ENCODE data around the gene GNB1L.

Gene GNB1L, protein sequence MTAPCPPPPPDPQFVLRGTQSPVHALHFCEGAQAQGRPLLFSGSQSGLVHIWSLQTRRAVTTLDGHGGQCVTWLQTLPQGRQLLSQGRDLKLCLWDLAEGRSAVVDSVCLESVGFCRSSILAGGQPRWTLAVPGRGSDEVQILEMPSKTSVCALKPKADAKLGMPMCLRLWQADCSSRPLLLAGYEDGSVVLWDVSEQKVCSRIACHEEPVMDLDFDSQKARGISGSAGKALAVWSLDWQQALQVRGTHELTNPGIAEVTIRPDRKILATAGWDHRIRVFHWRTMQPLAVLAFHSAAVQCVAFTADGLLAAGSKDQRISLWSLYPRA

DNA sequence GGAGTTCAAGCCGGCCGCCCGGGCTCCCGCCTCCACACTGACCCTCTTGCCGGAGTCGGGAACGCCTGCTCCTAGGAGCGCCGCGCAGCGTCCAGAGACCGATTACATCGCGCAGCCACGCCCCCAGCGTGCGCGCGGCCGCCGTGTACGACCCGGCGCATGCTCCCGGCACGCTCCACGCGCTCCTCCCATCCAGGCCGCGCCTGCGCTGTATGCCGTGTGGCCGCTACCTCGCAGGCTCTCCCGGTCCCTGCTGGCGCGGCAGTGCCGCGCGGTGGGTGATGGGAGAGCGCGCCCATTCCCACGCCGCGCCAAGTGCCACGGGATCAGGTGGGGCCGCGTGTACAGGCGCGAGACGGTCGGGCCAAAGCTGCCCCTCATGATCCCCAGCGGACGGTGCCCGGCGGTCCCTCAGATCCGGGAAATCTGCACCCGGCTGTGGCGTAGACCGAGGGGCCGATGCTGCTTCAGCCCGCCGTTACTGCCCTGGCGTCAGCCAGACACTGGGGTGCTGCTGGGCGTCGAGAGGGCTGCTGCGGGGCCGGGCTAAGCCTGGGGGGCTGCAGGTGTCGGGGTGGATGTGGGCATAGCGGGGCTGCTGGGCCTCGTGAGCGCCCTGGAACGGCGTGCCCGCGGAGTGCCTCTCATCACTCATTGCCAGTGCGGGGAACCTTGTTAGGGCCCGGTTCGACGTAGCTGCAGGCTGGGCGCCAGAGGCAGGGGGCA lies at the start of gene GNB1L, which contains the start of gene RTL10:
GNB1L (minus strand) TSS at position 97 of the 726 bp plus-strand sequence. CDS start 33,519 bp downstream, outside the sequence.
RTL10 (minus strand) TSS at position 97 of the 726 bp plus-strand sequence. CDS start 2,613 bp downstream, outside the sequence.
- Histone ChIP-seq H3K4me3 (ENCODE audit: low read depth in 1 of 5, low read length in 5 of 5) (peak within 1 kb of the TSS; percentile 77 to 98 (median 95)), H3K9ac (ENCODE audit: low read length in 5 of 5) (peak within 1 kb of the TSS; percentile 81 to 99 (median 87)), H3K36me3 (ENCODE audit: control insufficient read depth in 5 of 5, insufficient read depth in 5 of 5, low read length in 5 of 5) (peaks cover 0 to 29% (median 24%) of the 10 kb centered on the region in 5 donors), H3K9me3 (ENCODE audit: control insufficient read depth in 5 of 5, low read length in 5 of 5) (no peaks in the 10 kb centered on the region), H3K27ac (ENCODE audit: low read depth, low read length) (peak within 1 kb of the TSS; percentile 87), H3K4me1 (ENCODE audit: control insufficient read depth in 5 of 5, insufficient read depth in 5 of 5, low read length in 5 of 5) (peaks cover 6 to 36% (median 33%) of the 10 kb centered on the region in 5 donors), H3K27me3 (ENCODE audit: control insufficient read depth in 5 of 5, insufficient read depth in 4 of 5, low read length in 5 of 5) (no peaks in the 10 kb centered on the region)

GRCh38 chr22:19904174-19904856 lies 49.6 kb upstream of the GNB1L start:
- no peaks in the 10 kb centered on the region for H3K27me3 ChIP-seq (ENCODE audit: control insufficient read depth in 5 of 5, insufficient read depth in 4 of 5, low read length in 5 of 5)
- no peak overlapping the region for H3K4me3 ChIP-seq (ENCODE audit: low read depth in 1 of 5, low read length in 5 of 5)
- no peak overlapping the region for H3K27ac ChIP-seq (ENCODE audit: low read depth, low read length)
- no peaks in the 10 kb centered on the region for H3K9me3 ChIP-seq (ENCODE audit: control insufficient read depth in 5 of 5, low read length in 5 of 5)
- H3K4me1 ChIP-seq (ENCODE audit: control insufficient read depth in 5 of 5, insufficient read depth in 5 of 5, low read length in 5 of 5), result no peaks in the 10 kb centered on the region
- peaks cover 0 to 54% (median 32%) of the 10 kb centered on the region in 5 donors for H3K36me3 ChIP-seq (ENCODE audit: control insufficient read depth in 5 of 5, insufficient read depth in 5 of 5, low read length in 5 of 5)
- H3K9ac ChIP-seq (ENCODE audit: low read length in 5 of 5), result no peak overlapping the region

DNA sequence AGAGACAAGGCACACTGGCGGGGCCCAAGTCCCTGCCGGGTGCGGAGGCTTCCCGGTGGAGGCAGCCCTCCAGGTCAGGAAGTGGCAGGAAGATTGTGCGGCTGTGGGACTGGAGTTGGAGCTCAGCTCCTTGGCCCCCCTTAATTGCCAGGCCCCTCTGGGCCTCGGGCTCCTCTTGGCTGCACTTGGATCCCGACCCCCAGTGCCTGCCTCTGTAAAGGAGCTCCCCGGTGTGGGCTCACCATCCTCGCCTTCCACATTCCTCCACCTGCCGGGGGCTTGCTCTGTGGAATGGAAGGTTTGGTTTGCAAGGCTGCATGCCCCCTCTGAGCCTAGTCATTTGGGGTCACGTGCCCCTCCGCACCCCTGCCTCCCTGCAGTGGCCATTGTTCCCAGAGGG lies 48.8 kb upstream of the GNB1L start:
- Histone ChIP-seq H3K4me3 (ENCODE audit: low read depth in 1 of 5, low read length in 5 of 5) (no peak overlapping the region), H3K4me1 (ENCODE audit: control insufficient read depth in 5 of 5, insufficient read depth in 5 of 5, low read length in 5 of 5) (no peaks in the 10 kb centered on the region), H3K9ac (ENCODE audit: low read length in 5 of 5) (no peak overlapping the region), H3K9me3 (ENCODE audit: control insufficient read depth in 5 of 5, low read length in 5 of 5) (no peaks in the 10 kb centered on the region), H3K27me3 (ENCODE audit: control insufficient read depth in 5 of 5, insufficient read depth in 4 of 5, low read length in 5 of 5) (no peaks in the 10 kb centered on the region), H3K36me3 (ENCODE audit: control insufficient read depth in 5 of 5, insufficient read depth in 5 of 5, low read length in 5 of 5) (peaks cover 0 to 60% (median 34%) of the 10 kb centered on the region in 5 donors), H3K27ac (ENCODE audit: low read depth, low read length) (no peak overlapping the region)

- H3K9ac ChIP-seq (ENCODE audit: low read length in 5 of 5), result no peak overlapping the region
- H3K4me3 ChIP-seq (ENCODE audit: low read depth in 1 of 5, low read length in 5 of 5), result no peak overlapping the region
- H3K27me3 ChIP-seq (ENCODE audit: control insufficient read depth in 5 of 5, insufficient read depth in 4 of 5, low read length in 5 of 5), result no peaks in the 10 kb centered on the region
- peaks cover 0 to 59% (median 31%) of the 10 kb centered on the region in 5 donors for H3K36me3 ChIP-seq (ENCODE audit: control insufficient read depth in 5 of 5, insufficient read depth in 5 of 5, low read length in 5 of 5)
- no peaks in the 10 kb centered on the region for H3K4me1 ChIP-seq (ENCODE audit: control insufficient read depth in 5 of 5, insufficient read depth in 5 of 5, low read length in 5 of 5)
- no peaks in the 10 kb centered on the region for H3K9me3 ChIP-seq (ENCODE audit: control insufficient read depth in 5 of 5, low read length in 5 of 5)
- no peak overlapping the region for H3K27ac ChIP-seq (ENCODE audit: low read depth, low read length)
Measured at GRCh38 chr22:19903031-19903430, 48.4 kb upstream of the GNB1L start.

- no peaks in the 10 kb centered on the region for H3K27me3 ChIP-seq (ENCODE audit: control insufficient read depth in 5 of 5, insufficient read depth in 4 of 5, low read length in 5 of 5)
- H3K9ac ChIP-seq (ENCODE audit: low read length in 5 of 5), result no peak overlapping the region
- H3K27ac ChIP-seq (ENCODE audit: low read depth, low read length), result no peak overlapping the region
- H3K9me3 ChIP-seq (ENCODE audit: control insufficient read depth in 5 of 5, low read length in 5 of 5), result no peaks in the 10 kb centered on the region
- H3K36me3 ChIP-seq (ENCODE audit: control insufficient read depth in 5 of 5, insufficient read depth in 5 of 5, low read length in 5 of 5), result peaks cover 0 to 60% (median 34%) of the 10 kb centered on the region in 5 donors
- H3K4me1 ChIP-seq (ENCODE audit: control insufficient read depth in 5 of 5, insufficient read depth in 5 of 5, low read length in 5 of 5), result no peaks in the 10 kb centered on the region
- no peak overlapping the region for H3K4me3 ChIP-seq (ENCODE audit: low read depth in 1 of 5, low read length in 5 of 5)
Measured at GRCh38 chr22:19902245-19902715, 47.6 kb upstream of the GNB1L start.

DNA sequence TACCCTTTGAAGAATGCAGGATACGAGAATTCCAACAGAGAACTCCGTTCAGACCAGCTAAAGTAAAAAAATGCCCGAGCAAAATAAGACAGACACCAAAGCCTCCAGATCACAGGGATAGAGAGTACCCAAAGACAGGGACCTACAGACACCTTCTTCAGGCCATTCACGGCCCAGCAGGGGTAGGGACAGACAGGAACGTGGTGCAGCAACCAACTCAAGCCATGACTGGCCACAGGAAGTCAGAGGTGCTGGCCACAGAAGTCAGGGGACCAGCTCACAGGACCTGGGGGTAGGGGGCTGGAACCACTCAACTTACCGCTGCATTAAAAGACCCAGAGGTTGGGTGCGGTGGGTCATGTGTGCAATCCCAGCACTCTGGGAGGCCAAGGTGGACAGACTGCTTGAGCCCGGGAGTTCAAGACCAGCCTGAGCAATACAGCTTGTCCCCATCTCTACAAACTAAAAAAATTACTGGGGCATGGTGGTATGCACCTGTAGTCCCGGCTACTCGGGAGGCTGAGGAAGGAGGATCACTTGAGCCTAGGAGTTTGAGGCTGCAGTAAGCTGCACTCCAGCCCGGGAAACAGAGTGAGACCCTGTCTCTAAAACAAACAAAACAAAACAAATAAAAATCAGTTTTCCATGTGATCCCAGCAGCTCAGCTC lies 47.0 kb upstream of the GNB1L start:
- no peaks in the 10 kb centered on the region for H3K27me3 ChIP-seq (ENCODE audit: control insufficient read depth in 5 of 5, insufficient read depth in 4 of 5, low read length in 5 of 5)
- H3K4me3 ChIP-seq (ENCODE audit: low read depth in 1 of 5, low read length in 5 of 5), result no peak overlapping the region
- H3K9me3 ChIP-seq (ENCODE audit: control insufficient read depth in 5 of 5, low read length in 5 of 5), result no peaks in the 10 kb centered on the region
- no peak overlapping the region for H3K27ac ChIP-seq (ENCODE audit: low read depth, low read length)
- no peaks in the 10 kb centered on the region for H3K4me1 ChIP-seq (ENCODE audit: control insufficient read depth in 5 of 5, insufficient read depth in 5 of 5, low read length in 5 of 5)
- peaks cover 0 to 60% (median 37%) of the 10 kb centered on the region in 5 donors for H3K36me3 ChIP-seq (ENCODE audit: control insufficient read depth in 5 of 5, insufficient read depth in 5 of 5, low read length in 5 of 5)
- H3K9ac ChIP-seq (ENCODE audit: low read length in 5 of 5), result no peak overlapping the region

GRCh38 chr22:19900707-19901436 lies 46.2 kb upstream of the GNB1L start:
- no peak overlapping the region for H3K9ac ChIP-seq (ENCODE audit: low read length in 5 of 5)
- no peak overlapping the region for H3K27ac ChIP-seq (ENCODE audit: low read depth, low read length)
- H3K4me1 ChIP-seq (ENCODE audit: control insufficient read depth in 5 of 5, insufficient read depth in 5 of 5, low read length in 5 of 5), result no peaks in the 10 kb centered on the region
- no peaks in the 10 kb centered on the region for H3K9me3 ChIP-seq (ENCODE audit: control insufficient read depth in 5 of 5, low read length in 5 of 5)
- H3K4me3 ChIP-seq (ENCODE audit: low read depth in 1 of 5, low read length in 5 of 5), result no peak overlapping the region
- peaks cover 0 to 60% (median 33%) of the 10 kb centered on the region in 5 donors for H3K36me3 ChIP-seq (ENCODE audit: control insufficient read depth in 5 of 5, insufficient read depth in 5 of 5, low read length in 5 of 5)
- no peaks in the 10 kb centered on the region for H3K27me3 ChIP-seq (ENCODE audit: control insufficient read depth in 5 of 5, insufficient read depth in 4 of 5, low read length in 5 of 5)

- H3K9ac ChIP-seq (ENCODE audit: low read length in 5 of 5), result no peak overlapping the region
- H3K9me3 ChIP-seq (ENCODE audit: control insufficient read depth in 5 of 5, low read length in 5 of 5), result no peaks in the 10 kb centered on the region
- no peaks in the 10 kb centered on the region for H3K27me3 ChIP-seq (ENCODE audit: control insufficient read depth in 5 of 5, insufficient read depth in 4 of 5, low read length in 5 of 5)
- H3K4me1 ChIP-seq (ENCODE audit: control insufficient read depth in 5 of 5, insufficient read depth in 5 of 5, low read length in 5 of 5), result no peaks in the 10 kb centered on the region
- peaks cover 0 to 68% (median 41%) of the 10 kb centered on the region in 5 donors for H3K36me3 ChIP-seq (ENCODE audit: control insufficient read depth in 5 of 5, insufficient read depth in 5 of 5, low read length in 5 of 5)
- H3K27ac ChIP-seq (ENCODE audit: low read depth, low read length), result no peak overlapping the region
- H3K4me3 ChIP-seq (ENCODE audit: low read depth in 1 of 5, low read length in 5 of 5), result no peak overlapping the region
Measured at GRCh38 chr22:19898831-19899567, 44.3 kb upstream of the GNB1L start.

All from subcutaneous abdominal adipose tissue (tissue), 5 donors.